Endothelial cell of umbilical vein (primary cell): ENCODE data around the gene DNAH6. TPM values are rescaled to one million over a fixed set of nuclear protein-coding genes. Genes with fewer than 3 reads are reported as not detected.

Experiments
- BruUV-seq: library from RNA; stranded (reverse); fragments of 400-500 nt; replicated peaks from 2 replicates; lab custom pipeline; 2021; lab: Mats Ljungman, UMichigan
- CTCF ChIA-PET: fragments of 300-600, 350-600 bp; sonication (Branson Sonifier 250); formaldehyde crosslinking; loops from one replicate; lab custom pipeline; 2021; ENCODE audit warnings: antibody characterized with exemption, inconsistent platforms; lab: Charles Lee
- POLR2A ChIA-PET: fragments of 300-600, 350-600 bp; sonication (Branson Sonifier 250); formaldehyde crosslinking; loops from one replicate; lab custom pipeline; 2021; ENCODE audit warnings: antibody characterized with exemption, inconsistent platforms; lab: Charles Lee
- DNase-seq: peaks from one replicate; pipeline ENCODE4 v3.0.0-alpha.2; 2011; ENCODE audit warnings: low read depth, low spot score
- FAIRE-seq: peaks from 2 replicates; lab custom pipeline; 2011; peaks lifted over from hg19 to GRCh38; lab: Jason Lieb, UNC
- H2AFZ ChIP-seq: 2 replicates; pipeline ENCODE4 v1.6.0; 2012; ENCODE audit warnings: low read depth, low read length, control low read depth, inconsistent platforms
- H3K27ac ChIP-seq: 2 replicates; pipeline ENCODE4 v1.5.1; 2011; ENCODE audit warnings: low read depth, mild to moderate bottlenecking, control low read depth, low read length, moderate library complexity; ENCODE audit not compliant: insufficient read depth
- H3K27me3 ChIP-seq, 2 experiments: 2 replicates each; pipeline versions ENCODE4 v1.6.0 to v1.6.1; 2011; ENCODE audit warnings: low read length in 2 of 2, mixed read lengths in 1 of 2; ENCODE audit not compliant: control insufficient read depth in 2 of 2, insufficient read depth in 2 of 2
- H3K36me3 ChIP-seq, 2 experiments: 2 replicates in 1 of 2; 3 replicates in 1 of 2; pipeline ENCODE4 v1.5.1; 2011; ENCODE audit warnings: low read length in 2 of 2, mild to moderate bottlenecking in 1 of 2, moderate library complexity in 1 of 2; ENCODE audit not compliant: control insufficient read depth in 2 of 2, insufficient read depth in 2 of 2; ENCODE audit errors: extremely low read depth in 1 of 2
- H3K4me1 ChIP-seq: 3 replicates; pipeline ENCODE4 v1.5.1; 2011; ENCODE audit warnings: mild to moderate bottlenecking, low read length; ENCODE audit not compliant: control insufficient read depth, insufficient read depth; ENCODE audit errors: extremely low read depth
- H3K4me2 ChIP-seq: 2 replicates; pipeline ENCODE4 v1.6.1; 2011; ENCODE audit warnings: low read length, control low read depth, mixed read lengths; ENCODE audit not compliant: insufficient read depth
- H3K4me3 ChIP-seq, 3 experiments: fragments of 200-600 bp in 1 of 3; sonication (generic), shearing (Covaris generic) in 1 of 3; replicated peaks in 1 of 3; 2 replicates each; pipeline ENCODE4 v1.5.1; 2011 to 2016; ENCODE audit warnings: control low read depth in 3 of 3, low read length in 3 of 3, mild to moderate bottlenecking in 2 of 3, inconsistent platforms in 1 of 3, low read depth in 1 of 3, moderate library complexity in 1 of 3; ENCODE audit not compliant: insufficient read depth in 1 of 3
- H3K79me2 ChIP-seq: 2 replicates; pipeline ENCODE4 v1.6.0; 2012; ENCODE audit warnings: low read length, inconsistent platforms; ENCODE audit not compliant: control insufficient read depth, insufficient read depth
- H3K9ac ChIP-seq: replicated peaks from 2 replicates; pipeline ENCODE3; 2011; ENCODE audit warnings: low read length, control low read depth; ENCODE audit not compliant: insufficient read depth; ENCODE audit errors: extremely low read depth
- H3K9me1 ChIP-seq: replicated peaks from 3 replicates; pipeline ENCODE4 v1.6.0; 2011; ENCODE audit warnings: mild to moderate bottlenecking, low read length; ENCODE audit not compliant: control insufficient read depth, insufficient read depth; ENCODE audit errors: extremely low read depth
- H3K9me3 ChIP-seq: replicated peaks from 2 replicates; pipeline ENCODE4 v1.5.1; 2012; ENCODE audit warnings: low read length, inconsistent platforms; ENCODE audit not compliant: control insufficient read depth, insufficient read depth
- H4K20me1 ChIP-seq: replicated peaks from 2 replicates; pipeline ENCODE3; 2011; ENCODE audit warnings: mild to moderate bottlenecking, low read length; ENCODE audit not compliant: control insufficient read depth, insufficient read depth; ENCODE audit errors: extremely low read depth
- CTCF ChIP-seq, 2 donors: IDR thresholded peaks; 1 replicate in 1 of 2; 2 replicates in 1 of 2; pipeline ENCODE4 v1.5.1; 2011; ENCODE audit warnings: low read length in 2 of 2, mild to moderate bottlenecking in 2 of 2, moderate library complexity in 2 of 2, control low read depth in 1 of 2, inconsistent platforms in 1 of 2, low read depth in 1 of 2; ENCODE audit not compliant: insufficient read depth in 1 of 2; ENCODE audit errors: extremely low read depth in 1 of 2
- EZH2 ChIP-seq: IDR thresholded peaks from 2 replicates; pipeline ENCODE4 v1.6.1; 2012; ENCODE audit warnings: borderline replicate concordance, low read depth, mild to moderate bottlenecking, moderate library complexity, low read length, inconsistent platforms; ENCODE audit not compliant: severe bottlenecking
- FOS ChIP-seq: IDR thresholded peaks from 2 replicates; pipeline ENCODE4 v1.6.1; 2011; ENCODE audit warnings: mild to moderate bottlenecking, low read length, moderate library complexity, borderline replicate concordance; ENCODE audit not compliant: insufficient read depth
- GATA2 ChIP-seq: IDR thresholded peaks from 2 replicates; pipeline ENCODE4 v1.7.0; 2011; ENCODE audit warnings: low read depth, mild to moderate bottlenecking, moderate library complexity, mixed read lengths, low read length; ENCODE audit not compliant: insufficient read length, insufficient read depth
- JUN ChIP-seq: IDR thresholded peaks from 2 replicates; pipeline ENCODE4 v1.6.1; 2011; ENCODE audit warnings: borderline replicate concordance, low read depth; ENCODE audit not compliant: insufficient read length, insufficient read depth
- MYC ChIP-seq: IDR thresholded peaks from one replicate; pipeline ENCODE4 v1.6.1; 2011; ENCODE audit warnings: mild to moderate bottlenecking, low read depth, low read length
- POLR2A ChIP-seq: IDR thresholded peaks from 2 replicates; pipeline ENCODE4 v1.6.1; 2012; ENCODE audit warnings: low read depth, mild to moderate bottlenecking, control low read depth, low read length
- POLR2AphosphoS5 ChIP-seq: IDR thresholded peaks from 2 replicates; pipeline ENCODE4 v1.6.1; 2012; ENCODE audit warnings: low read depth, mild to moderate bottlenecking, control low read depth, low read length, moderate library complexity; ENCODE audit not compliant: insufficient read depth
- dilution Hi-C: fragments of 300-500 bp; cut with MboI; formaldehyde crosslinking; loops from one replicate; pipeline ENCODE4 v1.15.0; 2019; ENCODE audit warnings: low sequenced_read_pairs; ENCODE audit not compliant: extremely low pct_ligation_motif_present
- intact Hi-C: fragments of 100-400 bp; cut with micrococcal nuclease; formaldehyde crosslinking; loops from one replicate; pipeline ENCODE4 v1.10.0; 2022
- polyA plus RNA-seq, 4 experiments: library from polyadenylated mRNA; depleted of rRNA in 3 of 4; stranded (reverse) in 3 of 4; unstranded in 1 of 4; fragments of >200 nt; gene quantifications; 2 replicates each; pipeline versions ENCODE4 v1.2.1 to v1.2.3, GENCODE V29; 2011 to 2012; ENCODE audit warnings: missing spikeins in 1 of 4
- total RNA-seq: library from RNA; stranded (reverse); gene quantifications from 2 replicates; pipeline ENCODE4 v1.2.3, GENCODE V29; 2021
- TF ChIP-seq, protein P1 (sequence below): IDR thresholded peaks from 2 replicates; pipeline ENCODE4 v1.6.1; 2011; ENCODE audit not compliant: insufficient read depth, insufficient read length

Gene DNAH6
- total and polyA plus RNA-seq, 2 donors (not counting 3 experiments of a cell fraction or from before 2014, with no cell fraction given) = 0.24 TPM; not detected in 1

- no peak overlapping the region for H3K27ac ChIP-seq
- no peaks in the 10 kb centered on the region for H3K9me3 ChIP-seq
- no peaks in the 10 kb centered on the region for H4K20me1 ChIP-seq
- TF ChIP-seq POLR2AphosphoS5 = no peak
- no peak for TF ChIP-seq FOS
- no peak for TF ChIP-seq POLR2A
- no peak for TF ChIP-seq GATA2
- TF ChIP-seq, protein P1, sequence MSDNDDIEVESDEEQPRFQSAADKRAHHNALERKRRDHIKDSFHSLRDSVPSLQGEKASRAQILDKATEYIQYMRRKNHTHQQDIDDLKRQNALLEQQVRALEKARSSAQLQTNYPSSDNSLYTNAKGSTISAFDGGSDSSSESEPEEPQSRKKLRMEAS = no peak
- no peak for TF ChIP-seq CTCF (IDR thresholded peaks at IDR 0.05; ENCODE audit: extremely low read depth in 1 of 2, insufficient read depth in 1 of 2, low read depth in 1 of 2, low read length in 2 of 2)
- no peak for TF ChIP-seq MYC
- TF ChIP-seq JUN = no peak
- no peak for TF ChIP-seq EZH2
- no TSS peak for BruUV-seq
- ChIA-PET POLR2A (no interaction called here), CTCF (interaction anchor here (1.0 kb wide), 1 partner anchor 13 kb away, joined by 4 read pairs; no protein-coding TSS in a partner anchor)
- H3K27me3 ChIP-seq = no peaks in the 10 kb centered on the region
- H2AFZ ChIP-seq = no peak overlapping the region
- no peak for DNase-seq
- dilution Hi-C loops (no loop called here), intact Hi-C loops (no loop called here)
- FAIRE-seq = no peak
- H3K9ac ChIP-seq = no peak overlapping the region
- no peaks in the 10 kb centered on the region for H3K4me1 ChIP-seq
- H3K36me3 ChIP-seq = no peaks in the 10 kb centered on the region
- H3K79me2 ChIP-seq = no peaks in the 10 kb centered on the region
- no peaks in the 10 kb centered on the region for H3K9me1 ChIP-seq
- no peak overlapping the region for H3K4me3 ChIP-seq
- no peak overlapping the region for H3K4me2 ChIP-seq
These were observed 307.5 kb downstream of the DNAH6 start for GRCh38 chr2:84823788-84824187.
